Measurements from ENCODE around the gene TMED9. TPM values are rescaled to one million over a fixed set of nuclear protein-coding genes. Genes with fewer than 3 reads are reported as not detected.

The TMED9 gene
- 100 to 1,000 TPM in 5 of 6 experiments, 10 to 100 TPM in 1; 81.8 to 149 (median 133) TPM for total RNA-seq
- long read RNA-seq, transcript TMED9-201 (5 exons, 1,473 nt): major isoform, 6 of 6 reads
- long read RNA-seq, partial matches to known transcripts: 0 of 6 reads
- long read RNA-seq, other reads (novel, unspliced or antisense): 0 of 6 reads

DNA sequence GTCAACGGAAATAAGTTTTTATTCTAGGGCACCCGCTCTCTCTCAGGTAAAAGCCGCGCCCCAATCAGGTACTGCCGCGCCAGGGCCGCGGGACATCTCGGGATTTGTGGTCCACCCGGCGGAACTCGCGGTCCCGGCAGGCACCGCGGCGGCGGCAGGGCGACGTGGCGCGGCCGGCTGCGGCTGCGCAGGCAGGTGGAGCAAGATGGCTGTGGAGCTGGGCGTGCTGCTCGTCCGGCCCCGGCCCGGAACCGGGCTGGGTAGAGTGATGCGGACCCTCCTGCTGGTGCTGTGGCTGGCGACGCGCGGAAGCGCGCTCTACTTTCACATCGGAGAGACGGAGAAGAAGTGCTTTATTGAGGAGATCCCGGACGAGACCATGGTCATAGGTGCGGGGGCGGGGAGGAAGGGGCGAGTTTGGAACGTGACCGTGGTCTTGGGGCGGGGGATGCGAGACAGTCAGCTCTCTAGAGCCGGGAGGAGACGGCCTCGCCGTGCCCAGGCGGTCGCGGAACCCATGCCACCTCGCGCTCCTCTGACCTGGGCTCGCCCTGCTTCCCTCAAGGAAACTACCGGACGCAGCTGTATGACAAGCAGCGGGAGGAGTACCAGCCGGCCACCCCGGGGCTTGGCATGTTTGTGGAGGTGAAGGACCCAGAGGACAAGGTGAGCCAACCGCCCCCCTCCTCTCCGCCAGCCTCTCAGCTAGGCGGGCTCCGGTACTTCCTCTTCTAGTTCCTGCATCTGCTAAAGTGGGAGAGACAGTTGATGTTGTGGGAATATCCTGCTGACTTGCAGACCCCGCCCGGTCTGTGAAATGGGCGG lies at the start of gene TMED9:
Gene TMED9, plus strand, starts transcription at position 194 of the 825 bp plus-strand sequence. Its CDS starts 12 bp downstream, at position 206.
- Histone ChIP-seq H3K9me3 (no peaks in the 10 kb centered on the region), H3K4me1 (peaks cover 0 to 9% (median 5%) of the 10 kb centered on the region in 4 donors), H3K27me3 (no peaks in the 10 kb centered on the region), H3K36me3 (peaks cover 3 to 33% (median 20%) of the 10 kb centered on the region in 4 donors), H3K27ac (peak within 1 kb of the TSS; percentile 35 to 76 (median 44)), H3K4me3 (peak within 1 kb of the TSS; percentile 80 to 98 (median 81))
- intact Hi-C loops (cut with DNase I): no loop called here
- DNase-seq: peak; percentile 91 to 92 (median 91)
- 1% methylated on average over 6 of the region's 71 CpGs for WGBS (ENCODE audit: insufficient coverage, low coverage, low lambda C conversion rate, missing lambda C conversion rate)
- peak; percentile 97 to 100 (median 97) for ATAC-seq
- peak; percentile 90 for TF ChIP-seq POLR2A (IDR thresholded peaks at IDR 0.05)
- peak in 2 of 4 donors; percentile 7 to 30 for TF ChIP-seq CTCF (IDR thresholded peaks at IDR 0.05)

DNA sequence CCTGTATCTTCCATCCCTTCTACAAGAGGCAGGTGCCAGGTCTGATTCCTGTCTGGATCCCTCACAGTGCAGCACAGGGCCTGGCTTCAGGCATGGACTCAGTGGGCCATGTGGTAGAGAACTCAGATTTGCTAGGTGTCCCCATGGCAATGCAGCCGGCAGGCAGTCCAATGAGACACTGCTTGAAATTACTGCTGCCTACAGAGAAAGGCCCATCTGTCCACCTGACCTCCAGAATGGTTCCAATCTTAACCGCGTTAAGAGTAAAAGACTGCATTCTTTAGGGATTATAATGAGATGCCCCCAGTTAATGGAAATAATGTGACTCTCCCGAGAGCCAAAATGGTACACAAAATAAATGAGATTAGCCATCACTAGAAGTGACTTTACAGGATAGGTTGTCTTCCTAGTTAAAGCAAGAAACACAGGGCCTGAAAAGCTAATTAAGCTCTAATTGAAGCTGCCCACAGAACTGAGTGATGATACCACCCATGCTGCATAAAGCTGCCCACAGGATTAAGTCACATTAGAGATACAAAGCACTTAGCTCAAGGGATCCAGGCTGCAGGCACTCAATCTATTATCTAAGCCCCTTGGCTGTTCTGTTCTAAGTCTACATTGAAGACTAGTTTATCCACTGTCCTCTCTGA lies 49.1 kb upstream of the TMED9 start:
- peaks cover 0 to 26% (median 14%) of the 10 kb centered on the region in 4 donors for H3K4me1 ChIP-seq
- H3K27ac ChIP-seq: no peak overlapping the region
- WGBS (ENCODE audit: insufficient coverage, low coverage, low lambda C conversion rate, missing lambda C conversion rate): 100% methylated on average over 2 of the region's 4 CpGs

GRCh38 chr5:177545487-177546257 lies 46.3 kb upstream of the TMED9 start:
- no peaks in the 10 kb centered on the region for H3K9me3 ChIP-seq
- WGBS (ENCODE audit: insufficient coverage, low coverage, low lambda C conversion rate, missing lambda C conversion rate): 57% methylated on average over 4 of the region's 4 CpGs
- no peak overlapping the region for H3K4me3 ChIP-seq
- H3K27me3 ChIP-seq: no peaks in the 10 kb centered on the region
- peaks cover 0 to 5% (median 0%) of the 10 kb centered on the region in 4 donors for H3K36me3 ChIP-seq
- ATAC-seq: peak; percentile 53 to 72 (median 68)
- peak in 1 of 3 donors; percentile 78 for DNase-seq
- peaks cover 0 to 30% (median 14%) of the 10 kb centered on the region in 4 donors for H3K4me1 ChIP-seq
- peak overlapping the region; percentile 52 to 90 (median 79) for H3K27ac ChIP-seq
- no peak for TF ChIP-seq POLR2A (IDR thresholded peaks at IDR 0.05)
- TF ChIP-seq CTCF (IDR thresholded peaks at IDR 0.05): no peak
- intact Hi-C loops (cut with DNase I): no loop called here

More for the DNA sequence above, 49.1 kb upstream of the TMED9 start:
- TF ChIP-seq POLR2A (IDR thresholded peaks at IDR 0.05) (no peak), CTCF (IDR thresholded peaks at IDR 0.05) (no peak)
- Histone ChIP-seq H3K36me3 (peaks cover 0 to 17% (median 0%) of the 10 kb centered on the region in 4 donors), H3K4me3 (no peak overlapping the region), H3K9me3 (no peaks in the 10 kb centered on the region), H3K27me3 (no peaks in the 10 kb centered on the region)
- ATAC-seq (no peak), DNase-seq (no peak)
- intact Hi-C loops (cut with DNase I): no loop called here

DNA sequence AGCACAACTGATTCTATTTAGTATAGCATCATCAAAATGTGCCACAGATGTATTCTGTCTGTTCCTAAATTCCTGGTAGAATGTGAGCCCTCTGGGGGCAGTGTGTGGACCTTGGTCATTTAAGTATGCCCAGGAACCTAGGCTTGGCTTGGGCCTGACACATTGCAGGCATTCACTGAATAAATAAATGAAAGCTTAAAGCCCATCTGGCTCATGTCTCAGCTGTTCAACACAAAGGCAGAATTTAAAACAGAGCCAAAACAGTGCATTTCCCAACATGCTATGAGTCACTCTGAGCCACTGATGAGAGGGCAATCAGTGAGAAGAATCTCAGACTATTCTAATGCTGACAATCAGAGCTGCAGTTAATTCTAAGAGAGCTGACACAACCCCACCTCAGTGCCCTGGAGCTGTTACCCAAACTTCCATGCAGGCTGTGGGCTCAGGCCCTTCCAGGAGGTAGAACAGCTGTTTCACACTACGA lies 45.7 kb upstream of the TMED9 start:
- 60% methylated on average over 1 of the region's 1 CpG for WGBS (ENCODE audit: insufficient coverage, low coverage, low lambda C conversion rate, missing lambda C conversion rate)
- no peaks in the 10 kb centered on the region for H3K9me3 ChIP-seq
- DNase-seq (peak; percentile 51 to 81 (median 66)), ATAC-seq (peak; percentile 91 to 94 (median 92))
- no peak overlapping the region for H3K4me3 ChIP-seq
- no peaks in the 10 kb centered on the region for H3K27me3 ChIP-seq
- TF ChIP-seq POLR2A (IDR thresholded peaks at IDR 0.05) (no peak), CTCF (IDR thresholded peaks at IDR 0.05) (peak in 1 of 4 donors; percentile 7)
- H3K36me3 ChIP-seq: peaks cover 0 to 5% (median 0%) of the 10 kb centered on the region in 4 donors
- peaks cover 0 to 30% (median 14%) of the 10 kb centered on the region in 4 donors for H3K4me1 ChIP-seq
- intact Hi-C loops (cut with DNase I): no loop called here
- peak overlapping the region; percentile 52 to 90 (median 79) for H3K27ac ChIP-seq
